D721Med (cell line): ENCODE data around the gene TP53BP1.
A peak's percentile ranks its signal among the peaks of the same experiment; 100 is the strongest.
"Not testable (repeated sequence)": the region's sequence is repeated elsewhere in the genome, so short reads cannot be mapped to it uniquely, and the experiment has no call there.

Experiments
- DNase-seq: peaks from one replicate; pipeline ENCODE4 v3.0.0; 2011; ENCODE audit warnings: low spot score; ENCODE audit not compliant: insufficient read length
- FAIRE-seq: peaks from 2 replicates; lab custom pipeline; 2011; peaks lifted over from hg19 to GRCh38; lab: Jason Lieb, UNC
- CTCF ChIP-seq: IDR thresholded peaks from 2 replicates; pipeline ENCODE4 v1.5.1; 2012; ENCODE audit warnings: mild to moderate bottlenecking, control low read depth; ENCODE audit not compliant: insufficient read depth; ENCODE audit errors: missing control alignments

TP53BP1 gene

GRCh38 chr15:43492673-43493601 is at the start of gene TP53BP1:
Gene TP53BP1 (minus strand): TSS chr15:43493156. CDS start chr15:43493043, 113 bp downstream.
- no peak for TF ChIP-seq CTCF
- FAIRE-seq (no peak), DNase-seq (peak; percentile 75)

DNA sequence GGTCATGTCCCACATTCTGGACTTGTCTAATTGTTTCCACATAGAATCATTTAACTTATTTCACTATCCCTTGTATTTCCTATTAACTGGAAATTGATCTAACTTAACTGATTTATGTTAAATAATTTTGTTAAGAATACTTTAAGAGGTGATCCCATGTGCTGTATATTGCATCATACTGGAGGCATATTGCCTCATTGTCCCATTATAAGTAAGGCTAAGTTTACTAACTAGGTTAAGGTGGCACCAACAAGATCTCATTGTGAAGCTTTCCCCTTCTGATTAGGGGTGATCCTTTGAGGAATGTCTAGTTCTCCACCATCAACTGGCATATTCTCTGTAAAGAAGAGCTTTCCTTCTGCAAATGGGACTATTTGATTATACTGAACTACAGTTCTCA is 48.8 kb upstream of the TP53BP1 start:
- DNase-seq (no peak), FAIRE-seq (no peak)
- no peak for TF ChIP-seq CTCF

DNA sequence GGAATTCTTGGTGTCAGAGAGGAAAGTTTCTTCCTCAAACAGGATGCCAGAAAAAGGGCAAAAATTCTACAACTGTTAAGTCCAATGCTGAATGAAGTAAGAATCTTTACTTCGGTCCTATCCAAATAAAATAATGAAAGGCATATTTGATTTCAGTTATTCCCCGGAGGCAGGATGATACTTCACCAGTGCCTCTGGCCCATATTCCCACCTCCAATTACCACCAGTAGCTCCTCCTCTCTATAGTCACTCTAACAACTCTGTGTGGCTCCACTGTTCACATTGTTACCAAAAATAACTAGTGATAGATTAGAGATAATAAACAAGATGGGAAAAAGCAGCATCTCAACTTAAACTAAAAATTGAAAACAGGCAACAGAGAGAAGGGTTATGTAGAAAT is 45.1 kb upstream of the TP53BP1 start:
- DNase-seq (no peak), FAIRE-seq (no peak)
- TF ChIP-seq CTCF, result no peak

- TF ChIP-seq CTCF, result no peak
- DNase-seq, result no peak
- no peak for FAIRE-seq
These were observed 41.9 kb upstream of the TP53BP1 start for GRCh38 chr15:43534897-43535296.

DNA sequence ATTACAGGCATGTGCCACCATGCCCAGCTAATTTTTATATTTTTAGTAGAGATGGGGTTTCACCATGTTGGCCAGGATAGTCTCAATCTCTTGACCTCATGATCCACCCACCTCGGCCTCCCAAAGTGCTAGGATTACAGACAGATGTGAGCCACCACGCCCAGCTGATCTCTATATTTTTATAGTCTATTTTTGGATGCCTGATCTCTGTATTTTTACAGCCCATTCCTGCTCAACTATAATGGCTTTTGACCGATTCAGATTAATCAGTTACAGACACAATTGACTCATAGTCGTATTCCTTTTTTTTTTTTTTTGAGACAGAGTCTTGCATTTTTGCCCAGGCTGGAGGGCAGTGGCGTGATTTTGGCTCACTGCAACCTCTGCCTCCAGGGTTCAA is 39.9 kb upstream of the TP53BP1 start:
- not testable (repeated sequence) for DNase-seq, FAIRE-seq

DNA sequence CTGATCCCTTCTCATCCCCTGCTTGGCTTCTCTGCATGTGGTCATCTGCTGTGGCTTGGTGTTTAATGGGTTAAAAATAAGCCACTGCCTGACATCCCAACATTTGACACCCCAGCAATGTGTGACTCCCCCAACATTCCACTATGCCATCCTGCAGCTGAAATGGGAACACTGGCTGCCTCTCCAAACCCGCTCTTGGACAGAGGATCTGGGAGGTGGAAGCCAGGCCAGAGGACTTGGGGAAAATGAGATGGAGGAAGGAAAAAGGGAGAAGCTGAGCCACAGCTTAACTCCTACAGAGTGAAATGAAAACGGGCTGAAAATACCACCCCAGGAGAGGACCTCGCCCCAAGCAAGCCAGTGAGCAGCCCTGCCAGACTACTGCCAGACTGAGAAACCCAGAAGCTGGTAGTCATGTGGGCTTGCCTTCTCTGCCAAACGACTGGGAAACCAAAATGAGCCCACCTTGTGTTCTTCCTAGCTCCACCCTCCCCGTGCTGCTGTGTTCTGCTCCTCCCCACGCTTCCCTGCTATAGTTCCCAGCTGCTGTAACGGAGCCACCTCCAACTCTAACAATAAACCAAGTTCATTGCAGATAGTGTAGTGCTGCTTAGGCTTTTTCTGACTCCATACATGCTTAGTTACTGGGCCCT is 38.2 kb upstream of the TP53BP1 start:
- DNase-seq (no peak), FAIRE-seq (no peak)
- no peak for TF ChIP-seq CTCF

- DNase-seq, result no peak
- TF ChIP-seq CTCF, result no peak
- no peak for FAIRE-seq
These were observed 36.8 kb upstream of the TP53BP1 start for GRCh38 chr15:43529587-43530345.
